Liver (tissue), 9 donors: ENCODE results near the gene UBE2L3. TPM values are rescaled to one million over a fixed set of nuclear protein-coding genes. Genes with fewer than 3 reads are reported as not detected.

Experiments
- DNase-seq: peaks from one replicate; pipeline ENCODE4 v3.0.0-alpha.2; 2017; ENCODE audit warnings: low spot score
- H3K27ac ChIP-seq, 2 donors: one replicate each; pipeline ENCODE4 v1.7.0; 2013; ENCODE audit warnings: inconsistent platforms in 2 of 2, low read length in 2 of 2, control low read depth in 1 of 2, low read depth in 1 of 2, mild to moderate bottlenecking in 1 of 2
- H3K27me3 ChIP-seq, 4 donors: one replicate each; pipeline versions ENCODE4 v1.6.1 to v1.7.0; 2013; ENCODE audit warnings: low read length in 3 of 4, inconsistent platforms in 1 of 4, mild to moderate bottlenecking in 1 of 4, moderate library complexity in 1 of 4; ENCODE audit not compliant: control insufficient read depth in 4 of 4, insufficient read depth in 4 of 4
- H3K36me3 ChIP-seq, 4 donors: one replicate each; pipeline versions ENCODE4 v1.6.1 to v1.7.0; 2013; ENCODE audit warnings: low read length in 3 of 4, mild to moderate bottlenecking in 3 of 4, low read depth in 1 of 4, moderate library complexity in 1 of 4; ENCODE audit not compliant: control insufficient read depth in 4 of 4, insufficient read depth in 3 of 4
- H3K4me1 ChIP-seq, 4 donors: one replicate each; pipeline versions ENCODE4 v1.6.1 to v1.7.0; 2013; ENCODE audit warnings: low read length in 3 of 4, mild to moderate bottlenecking in 3 of 4, moderate library complexity in 1 of 4; ENCODE audit not compliant: control insufficient read depth in 4 of 4, insufficient read depth in 4 of 4
- H3K4me3 ChIP-seq, 3 donors: one replicate each; pipeline versions ENCODE4 v1.6.1 to v1.7.0; 2013; ENCODE audit warnings: low read length in 3 of 3, control low read depth in 1 of 3, low read depth in 1 of 3, mild to moderate bottlenecking in 1 of 3
- H3K9ac ChIP-seq, 2 donors: one replicate each; pipeline ENCODE4 v1.7.0; 2013; ENCODE audit warnings: low read length in 2 of 2, mild to moderate bottlenecking in 2 of 2, moderate library complexity in 2 of 2, control low read depth in 1 of 2, low read depth in 1 of 2
- H3K9me3 ChIP-seq, 4 donors: one replicate each; pipeline versions ENCODE4 v1.6.1 to v1.7.0; 2013; ENCODE audit warnings: low read length in 3 of 4; ENCODE audit not compliant: control insufficient read depth in 4 of 4
- EGR1 ChIP-seq, 2 donors: IDR thresholded peaks; 2 replicates each; pipeline ENCODE4 v1.6.1; 2016 to 2018; ENCODE audit warnings: antibody characterized with exemption in 2 of 2, low read depth in 2 of 2
- FOXA1 ChIP-seq: IDR thresholded peaks from 2 replicates; pipeline ENCODE4 v1.6.1; 2016; ENCODE audit warnings: antibody characterized with exemption
- FOXA2 ChIP-seq: IDR thresholded peaks from 2 replicates; pipeline ENCODE4 v1.6.1; 2016; ENCODE audit warnings: antibody characterized with exemption
- HNF4A ChIP-seq, 2 donors: conservative IDR thresholded peaks; 2 replicates each; pipeline ENCODE4 v1.6.1; 2016; ENCODE audit warnings: antibody characterized with exemption in 2 of 2, mild to moderate bottlenecking in 2 of 2
- HNF4G ChIP-seq: IDR thresholded peaks from 2 replicates; pipeline ENCODE4 v1.6.1; 2016; ENCODE audit warnings: antibody characterized with exemption
- RAD21 ChIP-seq, 2 donors: IDR thresholded peaks; 2 replicates each; pipeline ENCODE4 v1.6.1; 2016; ENCODE audit warnings: antibody characterized with exemption in 2 of 2, mild to moderate bottlenecking in 2 of 2
- RXRA ChIP-seq, 2 donors: IDR thresholded peaks; 2 replicates each; pipeline ENCODE4 v1.6.1; 2017 to 2018; ENCODE audit warnings: antibody characterized with exemption in 2 of 2, mild to moderate bottlenecking in 1 of 2
- WGBS: extraction: QIAGEN DNeasy Blood & Tissue Kit; methylation state at CpG from one replicate; pipeline ENCODE4 v1.1.7; 2013; 5-methylcytosine and 5-hydroxymethylcytosine counted together
- polyA plus RNA-seq, 2 donors: library from polyadenylated mRNA; stranded (reverse) in 1 of 2; unstranded in 1 of 2; fragments of 200-250 nt in 1 of 2; fragments of >200 nt in 1 of 2; fragmentation: Nextera tagmentation in 1 of 2; extraction: Ambion mirVana in 1 of 2; gene quantifications; one replicate each; pipeline versions ENCODE4 v1.2.1 to v1.2.3, GENCODE V29; 2013 to 2015
- total RNA-seq, 2 donors: library from RNA; depleted of rRNA; stranded (reverse); fragments of >200 nt; gene quantifications; one replicate each; pipeline ENCODE4 v1.2.3, GENCODE V29; 2014
- TF ChIP-seq, protein P1 (sequence below): IDR thresholded peaks from 2 replicates; pipeline ENCODE4 v1.6.1; 2016; ENCODE audit warnings: antibody characterized with exemption, mild to moderate bottlenecking
- TF ChIP-seq, protein P2 (sequence below): IDR thresholded peaks from 2 replicates; pipeline ENCODE4 v1.6.1; 2016; ENCODE audit warnings: antibody characterized with exemption
- TF ChIP-seq, protein P3 (sequence below): fragments of 150-350 bp; IDR thresholded peaks from 2 replicates; pipeline ENCODE4 v1.5.1; 2017; ENCODE audit warnings: improper control_type of control experiment, low read depth, low read length; ENCODE audit not compliant: missing input control
- donor health status: healthy.
- donor health status: healthy.
- donor health status: healthy.
- donor health status: healthy.
- donor health status: healthy.

UBE2L3 gene
- total and polyA plus RNA-seq, 4 donors = 14.3 to 33.4 (median 19.8) TPM

DNA sequence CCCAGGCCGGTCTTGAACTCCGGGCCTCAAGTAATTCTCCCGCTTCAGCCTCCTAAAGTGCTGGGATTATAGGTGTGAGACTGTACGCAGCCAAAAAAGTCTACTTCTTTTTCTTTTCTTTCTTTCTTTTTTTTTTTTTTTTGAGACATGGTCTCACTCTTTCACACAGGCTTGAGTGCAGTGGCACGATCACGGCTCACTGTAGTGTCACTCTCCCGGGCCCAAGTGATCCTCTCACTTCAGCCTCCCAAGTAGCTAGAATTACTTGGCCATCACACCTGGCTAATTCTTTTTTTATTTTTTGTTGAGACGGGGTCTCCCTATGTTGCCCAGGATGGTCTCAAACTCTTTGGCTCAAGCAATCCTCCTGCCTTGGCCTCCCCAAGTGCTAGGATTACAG is 3.6 kb upstream of the UBE2L3 start:
- DNase-seq = no peak
- no peaks in the 10 kb centered on the region for H3K9me3 ChIP-seq

DNA sequence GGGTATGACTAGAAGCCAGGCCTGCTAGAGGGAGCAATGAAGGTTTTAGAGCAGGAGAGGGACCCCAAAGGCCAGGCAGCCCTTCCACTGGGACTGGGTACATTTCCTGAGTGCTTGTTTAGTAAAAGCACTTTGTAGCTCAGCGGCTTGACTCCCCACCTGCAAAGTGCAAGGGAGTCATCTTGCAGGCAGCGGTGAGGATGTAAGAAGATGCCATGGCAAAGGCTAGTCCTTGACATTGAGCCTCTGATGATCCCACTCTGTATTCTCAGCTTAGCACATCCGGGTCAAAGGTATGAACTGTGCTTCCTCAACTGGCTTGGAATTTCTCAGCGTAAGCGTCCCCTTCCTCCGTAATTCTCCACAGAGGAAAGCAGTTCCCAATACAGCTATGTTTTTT is 3.1 kb upstream of the UBE2L3 start:
- Histone ChIP-seq H3K9ac (no peak overlapping the region), H3K4me1 (peaks cover 0 to 13% (median 10%) of the 10 kb centered on the region in 4 donors), H3K9me3 (no peaks in the 10 kb centered on the region), H3K36me3 (no peaks in the 10 kb centered on the region), H3K27me3 (no peaks in the 10 kb centered on the region), H3K4me3 (no peak overlapping the region), H3K27ac (no peak overlapping the region)
- 89% methylated on average over 6 of the region's 6 CpGs for WGBS
- TF ChIP-seq FOXA1 (no peak), HNF4G (no peak), RXRA (IDR thresholded peaks at IDR 0.05) (no peak)
- no peak for DNase-seq

More for the DNA sequence above, 3.6 kb upstream of the UBE2L3 start:
- H3K4me3 ChIP-seq = no peak overlapping the region
- no peaks in the 10 kb centered on the region for H3K27me3 ChIP-seq
- H3K9ac ChIP-seq = no peak overlapping the region
- no peak overlapping the region for H3K27ac ChIP-seq
- H3K4me1 ChIP-seq = peaks cover 0 to 8% (median 5%) of the 10 kb centered on the region in 4 donors
- WGBS = 96% methylated on average over 8 of the region's 8 CpGs
- H3K36me3 ChIP-seq = no peaks in the 10 kb centered on the region
- no peak for TF ChIP-seq EGR1 (IDR thresholded peaks at IDR 0.05; ENCODE audit: low read depth in 2 of 2)
- TF ChIP-seq RAD21 (IDR thresholded peaks at IDR 0.05) = no peak
- TF ChIP-seq FOXA2 = no peak
- TF ChIP-seq, protein P1, sequence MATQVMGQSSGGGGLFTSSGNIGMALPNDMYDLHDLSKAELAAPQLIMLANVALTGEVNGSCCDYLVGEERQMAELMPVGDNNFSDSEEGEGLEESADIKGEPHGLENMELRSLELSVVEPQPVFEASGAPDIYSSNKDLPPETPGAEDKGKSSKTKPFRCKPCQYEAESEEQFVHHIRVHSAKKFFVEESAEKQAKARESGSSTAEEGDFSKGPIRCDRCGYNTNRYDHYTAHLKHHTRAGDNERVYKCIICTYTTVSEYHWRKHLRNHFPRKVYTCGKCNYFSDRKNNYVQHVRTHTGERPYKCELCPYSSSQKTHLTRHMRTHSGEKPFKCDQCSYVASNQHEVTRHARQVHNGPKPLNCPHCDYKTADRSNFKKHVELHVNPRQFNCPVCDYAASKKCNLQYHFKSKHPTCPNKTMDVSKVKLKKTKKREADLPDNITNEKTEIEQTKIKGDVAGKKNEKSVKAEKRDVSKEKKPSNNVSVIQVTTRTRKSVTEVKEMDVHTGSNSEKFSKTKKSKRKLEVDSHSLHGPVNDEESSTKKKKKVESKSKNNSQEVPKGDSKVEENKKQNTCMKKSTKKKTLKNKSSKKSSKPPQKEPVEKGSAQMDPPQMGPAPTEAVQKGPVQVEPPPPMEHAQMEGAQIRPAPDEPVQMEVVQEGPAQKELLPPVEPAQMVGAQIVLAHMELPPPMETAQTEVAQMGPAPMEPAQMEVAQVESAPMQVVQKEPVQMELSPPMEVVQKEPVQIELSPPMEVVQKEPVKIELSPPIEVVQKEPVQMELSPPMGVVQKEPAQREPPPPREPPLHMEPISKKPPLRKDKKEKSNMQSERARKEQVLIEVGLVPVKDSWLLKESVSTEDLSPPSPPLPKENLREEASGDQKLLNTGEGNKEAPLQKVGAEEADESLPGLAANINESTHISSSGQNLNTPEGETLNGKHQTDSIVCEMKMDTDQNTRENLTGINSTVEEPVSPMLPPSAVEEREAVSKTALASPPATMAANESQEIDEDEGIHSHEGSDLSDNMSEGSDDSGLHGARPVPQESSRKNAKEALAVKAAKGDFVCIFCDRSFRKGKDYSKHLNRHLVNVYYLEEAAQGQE = no peak
- TF ChIP-seq HNF4A (conservative IDR thresholded peaks at IDR 0.05) = no peak
- TF ChIP-seq, protein P2, sequence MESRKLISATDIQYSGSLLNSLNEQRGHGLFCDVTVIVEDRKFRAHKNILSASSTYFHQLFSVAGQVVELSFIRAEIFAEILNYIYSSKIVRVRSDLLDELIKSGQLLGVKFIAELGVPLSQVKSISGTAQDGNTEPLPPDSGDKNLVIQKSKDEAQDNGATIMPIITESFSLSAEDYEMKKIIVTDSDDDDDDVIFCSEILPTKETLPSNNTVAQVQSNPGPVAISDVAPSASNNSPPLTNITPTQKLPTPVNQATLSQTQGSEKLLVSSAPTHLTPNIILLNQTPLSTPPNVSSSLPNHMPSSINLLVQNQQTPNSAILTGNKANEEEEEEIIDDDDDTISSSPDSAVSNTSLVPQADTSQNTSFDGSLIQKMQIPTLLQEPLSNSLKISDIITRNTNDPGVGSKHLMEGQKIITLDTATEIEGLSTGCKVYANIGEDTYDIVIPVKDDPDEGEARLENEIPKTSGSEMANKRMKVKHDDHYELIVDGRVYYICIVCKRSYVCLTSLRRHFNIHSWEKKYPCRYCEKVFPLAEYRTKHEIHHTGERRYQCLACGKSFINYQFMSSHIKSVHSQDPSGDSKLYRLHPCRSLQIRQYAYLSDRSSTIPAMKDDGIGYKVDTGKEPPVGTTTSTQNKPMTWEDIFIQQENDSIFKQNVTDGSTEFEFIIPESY = no peak
- TF ChIP-seq, protein P3, sequence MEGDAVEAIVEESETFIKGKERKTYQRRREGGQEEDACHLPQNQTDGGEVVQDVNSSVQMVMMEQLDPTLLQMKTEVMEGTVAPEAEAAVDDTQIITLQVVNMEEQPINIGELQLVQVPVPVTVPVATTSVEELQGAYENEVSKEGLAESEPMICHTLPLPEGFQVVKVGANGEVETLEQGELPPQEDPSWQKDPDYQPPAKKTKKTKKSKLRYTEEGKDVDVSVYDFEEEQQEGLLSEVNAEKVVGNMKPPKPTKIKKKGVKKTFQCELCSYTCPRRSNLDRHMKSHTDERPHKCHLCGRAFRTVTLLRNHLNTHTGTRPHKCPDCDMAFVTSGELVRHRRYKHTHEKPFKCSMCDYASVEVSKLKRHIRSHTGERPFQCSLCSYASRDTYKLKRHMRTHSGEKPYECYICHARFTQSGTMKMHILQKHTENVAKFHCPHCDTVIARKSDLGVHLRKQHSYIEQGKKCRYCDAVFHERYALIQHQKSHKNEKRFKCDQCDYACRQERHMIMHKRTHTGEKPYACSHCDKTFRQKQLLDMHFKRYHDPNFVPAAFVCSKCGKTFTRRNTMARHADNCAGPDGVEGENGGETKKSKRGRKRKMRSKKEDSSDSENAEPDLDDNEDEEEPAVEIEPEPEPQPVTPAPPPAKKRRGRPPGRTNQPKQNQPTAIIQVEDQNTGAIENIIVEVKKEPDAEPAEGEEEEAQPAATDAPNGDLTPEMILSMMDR = no peak
